OCI-LY3 (cell line): ENCODE results near the gene ACSBG1.

ENCODE experiments used
- EZH2phosphoT487 ChIP-seq: fragments of 200-600 bp; shearing (Covaris generic); IDR thresholded peaks from 2 replicates; pipeline ENCODE4 v1.6.1; 2018; ENCODE audit warnings: antibody characterized with exemption, mixed run types, low read depth
- TF ChIP-seq, protein P1 (sequence below): fragments of 200-600, 300-600 bp; sonication (generic); IDR thresholded peaks from 2 replicates; pipeline ENCODE4 v1.5.1; 2014; ENCODE audit warnings: antibody characterized with exemption, low read length, low read depth

DNA sequence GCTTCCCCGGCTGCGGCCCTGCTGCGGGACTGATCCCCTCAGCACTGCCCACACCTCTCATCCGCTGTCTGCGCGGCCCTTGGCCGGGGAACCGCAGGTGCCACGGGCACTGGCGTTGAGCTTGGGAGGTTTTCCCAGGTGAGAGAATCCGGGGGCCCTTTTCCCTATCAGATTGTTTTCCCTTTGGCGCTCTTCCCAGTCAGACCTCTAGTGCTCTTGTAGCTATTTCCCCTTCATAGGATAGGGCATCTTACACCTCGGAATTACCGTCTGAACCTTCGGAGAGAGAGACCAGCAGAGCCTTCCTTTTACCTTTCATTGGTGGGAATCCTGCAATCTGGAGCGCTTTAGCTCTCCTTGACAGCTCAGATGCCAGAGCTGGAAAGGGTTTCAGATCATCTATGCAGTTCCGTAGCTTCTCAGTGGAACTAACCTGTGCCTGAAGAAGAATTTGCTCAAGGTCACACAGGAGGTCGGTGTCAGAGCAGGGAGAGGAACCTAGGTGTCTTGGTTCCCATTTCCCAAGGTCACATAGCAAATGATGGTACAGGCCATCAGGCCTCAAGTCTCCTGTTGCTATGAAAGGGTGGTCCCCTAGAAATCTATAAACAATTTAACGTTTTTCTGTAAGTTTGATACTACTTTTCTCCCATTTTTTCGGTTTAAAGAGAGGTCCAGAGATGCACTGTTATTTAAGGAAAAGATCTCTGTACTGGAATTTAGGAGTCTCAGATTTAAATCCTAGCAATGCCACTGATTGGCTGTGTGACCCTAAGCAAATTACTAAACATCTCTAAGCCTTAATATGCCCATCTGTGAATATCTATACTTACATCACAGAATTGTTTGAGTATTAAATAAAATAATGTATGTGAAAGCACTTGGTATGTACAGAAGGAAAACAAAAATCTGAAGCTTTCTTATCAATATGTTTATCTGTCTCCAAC is 84.3 kb downstream of the ACSBG1 start:
- TF ChIP-seq, protein P1, sequence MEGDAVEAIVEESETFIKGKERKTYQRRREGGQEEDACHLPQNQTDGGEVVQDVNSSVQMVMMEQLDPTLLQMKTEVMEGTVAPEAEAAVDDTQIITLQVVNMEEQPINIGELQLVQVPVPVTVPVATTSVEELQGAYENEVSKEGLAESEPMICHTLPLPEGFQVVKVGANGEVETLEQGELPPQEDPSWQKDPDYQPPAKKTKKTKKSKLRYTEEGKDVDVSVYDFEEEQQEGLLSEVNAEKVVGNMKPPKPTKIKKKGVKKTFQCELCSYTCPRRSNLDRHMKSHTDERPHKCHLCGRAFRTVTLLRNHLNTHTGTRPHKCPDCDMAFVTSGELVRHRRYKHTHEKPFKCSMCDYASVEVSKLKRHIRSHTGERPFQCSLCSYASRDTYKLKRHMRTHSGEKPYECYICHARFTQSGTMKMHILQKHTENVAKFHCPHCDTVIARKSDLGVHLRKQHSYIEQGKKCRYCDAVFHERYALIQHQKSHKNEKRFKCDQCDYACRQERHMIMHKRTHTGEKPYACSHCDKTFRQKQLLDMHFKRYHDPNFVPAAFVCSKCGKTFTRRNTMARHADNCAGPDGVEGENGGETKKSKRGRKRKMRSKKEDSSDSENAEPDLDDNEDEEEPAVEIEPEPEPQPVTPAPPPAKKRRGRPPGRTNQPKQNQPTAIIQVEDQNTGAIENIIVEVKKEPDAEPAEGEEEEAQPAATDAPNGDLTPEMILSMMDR, result no peak
- TF ChIP-seq EZH2phosphoT487, result no peak
